GM12878 (cell line): ENCODE measurements around the gene PABPN1. TPM values are rescaled to one million over a fixed set of nuclear protein-coding genes. Genes with fewer than 3 reads are reported as not detected.

ENCODE experiments used
- ZNF622 ChIP-seq: fragments of 450-650 bp; IDR thresholded peaks from 2 replicates; pipeline ENCODE4 v1.6.1; 2017; ENCODE audit warnings: mild to moderate bottlenecking, inconsistent platforms
- polyA plus RNA-seq, 11 experiments: library from polyadenylated mRNA; depleted of rRNA in 4 of 11; unstranded in 6 of 11; stranded (reverse) in 5 of 11; fragments of >200 nt; fragmentation: Nextera tagmentation in 4 of 11; fragmentation: Illumina TruSeq in 1 of 11; extraction: Ambion mirVana in 4 of 11; extraction: Trizol in 1 of 11; gene quantifications; 1 replicate in 1 of 11; 2 replicates in 10 of 11; pipeline versions ENCODE4 v1.2.1 to v1.2.3, GENCODE V29; 2011 to 2016; ENCODE audit warnings: inconsistent platforms in 2 of 11, missing spikeins in 2 of 11, low read depth in 1 of 11
- total RNA-seq, 4 experiments: library from RNA; depleted of rRNA in 3 of 4; stranded (reverse); fragments of >200 nt in 3 of 4; fragmentation: Illumina TruSeq in 1 of 4; extraction: Trizol in 1 of 4; gene quantifications; 2 replicates each; pipeline versions ENCODE4 v1.2.1 to v1.2.3, GENCODE V29; 2013 to 2021
- TF ChIP-seq, protein P1 (sequence below): IDR thresholded peaks from 2 replicates; pipeline ENCODE4 v1.6.1; 2011; ENCODE audit warnings: mild to moderate bottlenecking, low read depth, low read length, moderate library complexity; ENCODE audit not compliant: insufficient replicate concordance
- TF ChIP-seq, protein P2 (sequence below): IDR thresholded peaks from 2 replicates; pipeline ENCODE4 v1.6.1; 2012; ENCODE audit warnings: improper control_type of control experiment, low read depth, low read length; ENCODE audit not compliant: insufficient replicate concordance
- TF ChIP-seq, protein P3 (sequence below): fragments of 450-650 bp; IDR thresholded peaks from 2 replicates; pipeline ENCODE4 v1.6.1; 2017; ENCODE audit warnings: mild to moderate bottlenecking

Gene PABPN1
- total and polyA plus RNA-seq, 10 of the 15 experiments (the other 5 are each of a cell fraction or from before 2014, with no cell fraction given), result 31.3 to 248 (median 103) TPM

DNA sequence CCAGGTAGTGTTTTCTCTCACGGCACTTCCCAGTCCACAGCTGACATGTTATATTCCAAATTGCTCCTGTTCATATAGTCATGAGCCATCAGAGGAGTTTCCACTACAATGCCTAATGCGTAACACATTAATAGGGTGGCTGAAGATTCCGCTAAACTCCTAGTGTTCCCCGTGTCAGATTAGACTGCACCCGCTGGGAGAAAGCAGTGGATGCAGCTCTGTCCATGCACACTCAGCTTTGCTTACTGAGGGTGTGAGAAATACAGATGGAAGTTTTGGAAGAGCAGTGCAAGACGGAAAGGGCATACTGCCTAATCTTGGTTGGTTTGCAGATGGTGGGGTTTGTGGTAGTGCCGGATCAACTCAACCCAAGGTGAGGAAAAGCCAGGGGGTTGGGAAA is 24.2 kb upstream of the PABPN1 start (continued):
- TF ChIP-seq, protein P1, sequence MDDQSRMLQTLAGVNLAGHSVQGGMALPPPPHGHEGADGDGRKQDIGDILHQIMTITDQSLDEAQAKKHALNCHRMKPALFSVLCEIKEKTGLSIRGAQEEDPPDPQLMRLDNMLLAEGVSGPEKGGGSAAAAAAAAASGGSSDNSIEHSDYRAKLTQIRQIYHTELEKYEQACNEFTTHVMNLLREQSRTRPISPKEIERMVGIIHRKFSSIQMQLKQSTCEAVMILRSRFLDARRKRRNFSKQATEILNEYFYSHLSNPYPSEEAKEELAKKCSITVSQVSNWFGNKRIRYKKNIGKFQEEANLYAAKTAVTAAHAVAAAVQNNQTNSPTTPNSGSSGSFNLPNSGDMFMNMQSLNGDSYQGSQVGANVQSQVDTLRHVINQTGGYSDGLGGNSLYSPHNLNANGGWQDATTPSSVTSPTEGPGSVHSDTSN, result no peak
- TF ChIP-seq, protein P2, sequence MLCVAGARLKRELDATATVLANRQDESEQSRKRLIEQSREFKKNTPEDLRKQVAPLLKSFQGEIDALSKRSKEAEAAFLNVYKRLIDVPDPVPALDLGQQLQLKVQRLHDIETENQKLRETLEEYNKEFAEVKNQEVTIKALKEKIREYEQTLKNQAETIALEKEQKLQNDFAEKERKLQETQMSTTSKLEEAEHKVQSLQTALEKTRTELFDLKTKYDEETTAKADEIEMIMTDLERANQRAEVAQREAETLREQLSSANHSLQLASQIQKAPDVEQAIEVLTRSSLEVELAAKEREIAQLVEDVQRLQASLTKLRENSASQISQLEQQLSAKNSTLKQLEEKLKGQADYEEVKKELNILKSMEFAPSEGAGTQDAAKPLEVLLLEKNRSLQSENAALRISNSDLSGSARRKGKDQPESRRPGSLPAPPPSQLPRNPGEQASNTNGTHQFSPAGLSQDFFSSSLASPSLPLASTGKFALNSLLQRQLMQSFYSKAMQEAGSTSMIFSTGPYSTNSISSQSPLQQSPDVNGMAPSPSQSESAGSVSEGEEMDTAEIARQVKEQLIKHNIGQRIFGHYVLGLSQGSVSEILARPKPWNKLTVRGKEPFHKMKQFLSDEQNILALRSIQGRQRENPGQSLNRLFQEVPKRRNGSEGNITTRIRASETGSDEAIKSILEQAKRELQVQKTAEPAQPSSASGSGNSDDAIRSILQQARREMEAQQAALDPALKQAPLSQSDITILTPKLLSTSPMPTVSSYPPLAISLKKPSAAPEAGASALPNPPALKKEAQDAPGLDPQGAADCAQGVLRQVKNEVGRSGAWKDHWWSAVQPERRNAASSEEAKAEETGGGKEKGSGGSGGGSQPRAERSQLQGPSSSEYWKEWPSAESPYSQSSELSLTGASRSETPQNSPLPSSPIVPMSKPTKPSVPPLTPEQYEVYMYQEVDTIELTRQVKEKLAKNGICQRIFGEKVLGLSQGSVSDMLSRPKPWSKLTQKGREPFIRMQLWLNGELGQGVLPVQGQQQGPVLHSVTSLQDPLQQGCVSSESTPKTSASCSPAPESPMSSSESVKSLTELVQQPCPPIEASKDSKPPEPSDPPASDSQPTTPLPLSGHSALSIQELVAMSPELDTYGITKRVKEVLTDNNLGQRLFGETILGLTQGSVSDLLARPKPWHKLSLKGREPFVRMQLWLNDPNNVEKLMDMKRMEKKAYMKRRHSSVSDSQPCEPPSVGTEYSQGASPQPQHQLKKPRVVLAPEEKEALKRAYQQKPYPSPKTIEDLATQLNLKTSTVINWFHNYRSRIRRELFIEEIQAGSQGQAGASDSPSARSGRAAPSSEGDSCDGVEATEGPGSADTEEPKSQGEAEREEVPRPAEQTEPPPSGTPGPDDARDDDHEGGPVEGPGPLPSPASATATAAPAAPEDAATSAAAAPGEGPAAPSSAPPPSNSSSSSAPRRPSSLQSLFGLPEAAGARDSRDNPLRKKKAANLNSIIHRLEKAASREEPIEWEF, result no peak
- TF ChIP-seq ZNF622, result no peak
- TF ChIP-seq, protein P3, sequence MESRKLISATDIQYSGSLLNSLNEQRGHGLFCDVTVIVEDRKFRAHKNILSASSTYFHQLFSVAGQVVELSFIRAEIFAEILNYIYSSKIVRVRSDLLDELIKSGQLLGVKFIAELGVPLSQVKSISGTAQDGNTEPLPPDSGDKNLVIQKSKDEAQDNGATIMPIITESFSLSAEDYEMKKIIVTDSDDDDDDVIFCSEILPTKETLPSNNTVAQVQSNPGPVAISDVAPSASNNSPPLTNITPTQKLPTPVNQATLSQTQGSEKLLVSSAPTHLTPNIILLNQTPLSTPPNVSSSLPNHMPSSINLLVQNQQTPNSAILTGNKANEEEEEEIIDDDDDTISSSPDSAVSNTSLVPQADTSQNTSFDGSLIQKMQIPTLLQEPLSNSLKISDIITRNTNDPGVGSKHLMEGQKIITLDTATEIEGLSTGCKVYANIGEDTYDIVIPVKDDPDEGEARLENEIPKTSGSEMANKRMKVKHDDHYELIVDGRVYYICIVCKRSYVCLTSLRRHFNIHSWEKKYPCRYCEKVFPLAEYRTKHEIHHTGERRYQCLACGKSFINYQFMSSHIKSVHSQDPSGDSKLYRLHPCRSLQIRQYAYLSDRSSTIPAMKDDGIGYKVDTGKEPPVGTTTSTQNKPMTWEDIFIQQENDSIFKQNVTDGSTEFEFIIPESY, result no peak
